ENCODE data around the gene AP2B1. TPM values are rescaled to one million over a fixed set of nuclear protein-coding genes. Genes with fewer than 3 reads are reported as not detected.

Gene AP2B1
- total RNA-seq, 4 donors from 2014 or later, result 62.0 to 77.2 (median 70.1) TPM

- no peak for TF ChIP-seq CTCF (IDR thresholded peaks at IDR 0.05; ENCODE audit: low read depth)
Observed at GRCh38 chr17:35557353-35557752, 29.8 kb upstream of the AP2B1 start.

GRCh38 chr17:35559495-35560210 is 27.5 kb upstream of the AP2B1 start:
- no peak for TF ChIP-seq CTCF (IDR thresholded peaks at IDR 0.05; ENCODE audit: low read depth)

- TF ChIP-seq CTCF (IDR thresholded peaks at IDR 0.05; ENCODE audit: low read depth), result no peak
Observed at GRCh38 chr17:35560703-35561102, 26.4 kb upstream of the AP2B1 start, which contains the start of gene SLFN14. Gene SLFN14, minus strand, starts transcription at chr17:35560819. Its CDS starts 2,757 bp downstream, at chr17:35558062.

- TF ChIP-seq CTCF (IDR thresholded peaks at IDR 0.05; ENCODE audit: low read depth), result no peak
Observed at GRCh38 chr17:35566968-35567367, 20.2 kb upstream of the AP2B1 start.

GRCh38 chr17:35568561-35568960 is 18.6 kb upstream of the AP2B1 start:
- no peak for TF ChIP-seq CTCF (IDR thresholded peaks at IDR 0.05; ENCODE audit: low read depth)

- TF ChIP-seq CTCF (IDR thresholded peaks at IDR 0.05; ENCODE audit: low read depth), result no peak
Observed at GRCh38 chr17:35569405-35569804, 17.7 kb upstream of the AP2B1 start.

GRCh38 chr17:35575759-35576158 is 11.4 kb upstream of the AP2B1 start:
- no peak for TF ChIP-seq CTCF (IDR thresholded peaks at IDR 0.05; ENCODE audit: low read depth)
